NCI-H748 (cell line): ENCODE results near the gene LHFPL2.
A peak's percentile ranks its signal among the peaks of the same experiment; 100 is the strongest.
"Not testable (repeated sequence)": the region's sequence is repeated elsewhere in the genome, so short reads cannot be mapped to it uniquely, and the experiment has no call there.

Experiments
- DNase-seq: peaks from one replicate; lab custom pipeline; 2025; ENCODE audit not compliant: unreplicated experiment; lab: John Stamatoyannopoulos, UW

LHFPL2 gene

DNA sequence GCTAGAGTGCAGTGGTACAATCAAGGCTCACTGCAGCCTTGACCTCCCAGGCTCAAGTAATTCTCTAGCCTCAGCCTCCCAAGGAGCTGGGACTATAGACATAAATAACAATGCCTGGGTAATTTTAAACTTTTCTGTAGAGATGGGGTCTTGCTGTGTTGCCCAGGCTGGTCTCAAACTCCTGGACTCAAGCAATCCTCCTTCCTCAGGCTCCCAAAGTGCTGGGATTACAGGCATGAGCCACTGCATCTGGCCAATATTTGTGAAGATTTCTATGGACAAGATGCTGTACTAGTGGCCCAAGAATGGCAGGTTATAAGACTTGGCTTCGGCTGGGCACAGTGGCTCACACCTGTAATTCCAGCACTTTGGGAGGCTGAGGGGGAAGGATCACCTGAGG lies 18.4 kb upstream of the LHFPL2 start:
- not testable (repeated sequence) for DNase-seq

DNA sequence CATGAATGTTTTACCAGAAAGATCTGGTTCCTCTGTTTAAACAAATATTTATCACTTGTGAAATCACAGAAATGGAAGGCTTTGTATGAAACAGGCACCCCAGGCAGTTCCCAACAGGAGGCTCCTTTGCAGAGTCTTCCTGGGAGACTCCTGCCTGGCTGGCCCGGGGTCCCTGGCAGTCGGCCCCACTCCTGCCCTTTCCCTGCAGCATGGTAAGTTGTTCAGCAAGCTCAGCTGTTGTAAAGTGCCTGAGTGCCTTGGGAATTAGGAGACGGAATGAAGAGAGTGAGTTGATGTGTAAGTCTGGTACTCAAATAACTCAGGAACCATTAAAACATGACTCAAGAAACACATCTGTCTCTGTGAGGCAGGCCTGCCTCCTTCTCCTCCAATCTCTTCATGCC lies 17.5 kb upstream of the LHFPL2 start:
- no peak for DNase-seq

- DNase-seq, result no peak
Observed at GRCh38 chr5:78665534-78665933, 17.0 kb upstream of the LHFPL2 start.

DNA sequence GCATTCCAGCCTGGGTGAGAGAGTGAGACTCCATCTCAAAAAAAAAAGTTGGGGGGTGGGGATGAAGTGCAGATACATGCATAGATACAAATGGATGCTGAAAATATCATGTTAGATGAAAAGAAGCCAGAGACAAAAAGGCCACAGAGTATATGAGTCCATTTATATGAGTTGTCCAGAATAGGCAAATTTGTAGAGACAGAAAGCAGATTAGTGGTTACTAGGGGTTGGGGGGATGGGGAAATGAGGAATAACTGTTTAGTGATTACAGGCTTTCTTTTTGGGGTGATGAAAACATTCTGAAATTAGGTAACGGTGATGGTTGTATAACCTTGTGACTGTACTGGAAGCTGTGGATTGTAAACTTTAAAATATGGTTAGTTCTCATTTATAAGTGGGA lies 13.8 kb upstream of the LHFPL2 start:
- no peak for DNase-seq

DNA sequence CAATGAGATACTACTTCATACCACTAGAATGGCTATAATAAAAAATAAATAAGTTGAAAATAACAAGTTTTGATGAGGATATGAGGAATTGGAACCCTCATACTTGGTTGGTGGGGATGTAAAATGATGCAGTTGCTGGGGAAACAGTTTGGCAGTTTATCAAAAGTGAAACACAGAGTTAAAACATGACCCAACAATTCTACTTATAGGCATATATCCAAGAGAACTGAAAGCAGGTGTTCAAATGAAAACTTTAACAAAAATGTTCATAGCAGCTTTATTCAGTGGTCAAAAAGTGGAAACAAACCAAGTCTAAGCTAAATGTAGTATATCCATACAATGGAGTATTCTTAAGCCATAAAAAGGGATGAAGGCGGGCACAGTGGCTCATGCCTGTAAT lies 13.1 kb upstream of the LHFPL2 start:
- no peak for DNase-seq

DNA sequence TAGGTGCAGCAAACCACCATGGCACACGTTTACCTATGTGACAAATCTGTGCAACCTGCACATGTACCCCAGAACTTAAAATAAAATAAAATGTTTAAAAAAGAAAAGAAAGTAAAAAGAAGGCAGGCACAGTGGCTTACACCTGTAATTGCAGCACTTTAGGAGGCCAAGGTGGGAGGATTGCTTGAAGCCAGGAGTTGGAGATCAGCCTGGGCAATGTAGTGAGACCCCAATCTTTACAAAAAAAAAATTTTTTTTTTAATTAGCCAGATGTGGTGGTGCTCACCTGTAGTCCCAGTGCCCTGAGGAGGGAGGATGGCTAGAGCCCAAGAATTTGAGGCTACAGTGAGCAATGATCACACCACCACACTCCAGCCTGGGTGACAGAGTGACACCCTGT lies 12.5 kb upstream of the LHFPL2 start:
- DNase-seq, result no peak

DNA sequence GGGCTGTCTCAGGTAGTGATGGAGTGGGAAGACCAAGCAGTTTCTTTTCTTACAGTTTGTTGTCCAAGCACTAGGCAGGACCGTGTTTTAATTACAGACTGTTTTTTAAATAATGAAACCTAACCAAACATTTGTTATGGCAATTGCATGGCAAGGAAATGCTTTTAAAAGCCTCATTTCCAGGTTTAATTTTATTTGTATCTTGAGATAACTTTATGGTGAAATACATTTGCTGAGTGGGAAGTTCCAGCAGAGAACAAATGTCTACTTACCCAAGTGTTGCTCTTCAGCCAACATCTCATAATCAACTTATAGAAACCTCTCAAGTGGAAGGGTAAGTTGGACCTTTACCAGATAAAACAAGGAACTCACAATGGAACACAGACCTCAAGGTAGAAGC lies 11.8 kb upstream of the LHFPL2 start:
- DNase-seq, result no peak

DNA sequence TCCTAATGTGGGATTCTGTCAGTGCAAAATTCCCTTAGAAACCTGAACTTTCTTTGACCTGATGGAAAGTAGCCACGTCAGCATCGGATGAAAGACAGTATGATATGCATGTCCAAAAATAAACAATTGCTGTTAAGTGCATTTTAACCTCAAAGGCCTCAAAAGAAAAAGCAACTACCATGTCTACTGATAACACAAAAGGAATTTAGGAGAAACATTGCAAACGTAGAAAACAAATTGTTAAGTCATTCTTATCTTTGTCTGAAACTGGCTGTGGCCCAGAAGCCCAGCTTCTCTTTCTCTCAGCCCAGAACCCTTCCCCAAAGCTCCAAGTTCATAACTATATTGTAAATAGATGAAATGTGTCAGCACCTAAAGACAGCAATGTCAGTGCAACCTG lies 11.1 kb upstream of the LHFPL2 start:
- no peak for DNase-seq

GRCh38 chr5:78659114-78659513 lies 10.5 kb upstream of the LHFPL2 start:
- no peak for DNase-seq

DNA sequence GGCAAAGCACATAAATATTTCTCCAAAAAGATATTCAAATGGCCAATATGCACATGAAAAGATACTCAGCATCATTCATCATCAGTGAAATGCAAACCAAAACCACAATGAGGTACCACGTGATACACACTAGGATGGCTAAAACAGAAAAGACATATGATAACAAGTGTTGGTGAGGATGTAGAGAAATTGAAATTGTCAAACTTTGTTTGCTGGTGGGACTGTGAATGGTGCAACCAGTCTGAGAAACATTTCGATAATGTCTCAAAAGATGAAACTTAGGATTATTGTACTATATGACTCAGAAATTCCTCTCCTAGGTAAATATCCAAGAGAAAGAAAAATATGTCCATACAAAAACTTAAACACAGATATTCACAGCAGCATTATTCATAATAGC lies 8.6 kb upstream of the LHFPL2 start:
- DNase-seq, result no peak

DNA sequence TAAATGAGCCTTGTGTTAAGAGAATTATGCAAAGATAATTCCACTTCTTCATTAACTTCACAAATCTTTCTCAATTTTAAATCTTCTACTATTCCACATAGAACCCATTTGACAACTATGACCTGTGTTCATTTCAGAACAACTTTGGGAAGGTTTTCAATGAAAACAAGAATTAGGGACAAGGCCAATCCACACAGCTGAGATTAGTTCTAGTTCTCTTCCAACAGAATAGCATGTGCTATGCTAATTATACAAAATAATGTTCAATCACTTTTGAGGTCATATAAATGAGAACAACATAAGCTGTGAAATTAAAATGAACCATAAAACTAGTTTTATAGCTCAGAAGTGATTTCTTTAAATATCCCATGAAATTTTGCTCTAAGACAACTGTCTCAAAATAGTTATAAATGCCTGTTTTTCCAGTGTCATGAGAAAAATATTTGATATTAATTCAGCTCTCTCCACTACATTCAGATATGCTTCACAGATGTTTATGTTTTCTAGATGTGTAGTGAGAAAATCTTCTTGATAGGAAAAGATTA lies 7.2 kb upstream of the LHFPL2 start:
- no peak for DNase-seq

- no peak for DNase-seq
Observed at GRCh38 chr5:78654386-78654785, 5.8 kb upstream of the LHFPL2 start.

GRCh38 chr5:78653681-78654366 lies 5.3 kb upstream of the LHFPL2 start:
- no peak for DNase-seq

GRCh38 chr5:78653031-78653430 lies 4.5 kb upstream of the LHFPL2 start:
- DNase-seq, result no peak

GRCh38 chr5:78651468-78651867 lies 2.9 kb upstream of the LHFPL2 start:
- no peak for DNase-seq

- DNase-seq, result no peak
Observed at GRCh38 chr5:78650531-78650930, 2.0 kb upstream of the LHFPL2 start.

DNA sequence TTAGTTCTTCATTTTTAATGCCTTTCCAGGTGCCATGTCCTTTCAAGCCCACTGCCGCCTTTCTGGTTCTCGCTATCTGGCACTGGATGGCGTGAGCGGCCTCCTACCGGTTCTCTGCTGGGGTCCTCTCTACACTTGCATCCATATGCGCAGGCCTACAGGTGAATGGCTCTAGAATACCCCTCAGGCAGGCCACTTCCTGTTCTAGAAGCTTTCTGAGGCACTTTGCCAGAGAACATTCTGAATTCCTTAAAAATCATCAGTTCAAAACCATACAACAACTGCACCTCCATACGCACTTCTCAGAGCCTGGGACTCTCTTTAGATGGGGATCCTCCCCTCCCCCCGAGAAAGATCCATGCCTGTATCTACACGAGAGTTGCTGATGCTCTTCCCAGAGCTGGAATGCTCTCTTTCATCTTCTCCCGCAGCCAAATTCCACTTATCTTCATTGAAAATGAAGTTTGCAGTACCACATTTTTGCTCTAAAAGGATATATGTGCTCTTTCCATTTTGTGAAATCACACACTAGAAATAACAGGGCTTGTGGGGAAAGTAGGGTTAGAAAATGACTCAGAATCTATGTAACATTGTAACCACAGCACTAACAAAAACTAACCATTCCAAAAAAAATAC lies 1.4 kb upstream of the LHFPL2 start:
- no peak for DNase-seq

- DNase-seq, result peak; percentile 42
Observed at GRCh38 chr5:78649211-78649695, 681 bp upstream of the LHFPL2 start.

DNA sequence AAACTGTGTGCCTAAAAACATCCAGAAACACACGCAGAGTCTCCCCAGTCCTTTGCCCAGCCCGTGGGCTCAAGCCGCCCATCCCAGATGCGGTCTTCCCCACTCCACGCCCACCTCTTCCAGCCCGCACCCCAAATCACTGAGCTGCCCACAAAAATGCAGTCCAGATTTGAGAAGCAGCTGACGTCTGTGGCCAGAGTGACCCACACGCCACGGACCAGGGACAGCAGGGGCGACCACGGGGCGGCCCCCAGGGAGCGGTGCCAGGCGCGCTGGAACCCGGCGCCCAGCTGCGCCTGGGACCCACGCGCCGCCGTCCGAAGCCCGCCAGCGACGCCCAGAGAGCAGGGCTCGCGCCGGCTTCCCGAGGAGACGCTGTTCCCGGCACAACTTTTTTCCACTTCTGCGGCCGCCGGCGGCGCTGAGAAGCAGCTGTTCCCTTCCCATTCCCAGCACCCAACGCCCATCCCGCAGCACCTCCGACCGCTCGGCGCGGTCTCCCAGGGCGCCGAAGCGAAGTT lies 674 bp downstream of the LHFPL2 start:
- DNase-seq, result peak; percentile 73

DNA sequence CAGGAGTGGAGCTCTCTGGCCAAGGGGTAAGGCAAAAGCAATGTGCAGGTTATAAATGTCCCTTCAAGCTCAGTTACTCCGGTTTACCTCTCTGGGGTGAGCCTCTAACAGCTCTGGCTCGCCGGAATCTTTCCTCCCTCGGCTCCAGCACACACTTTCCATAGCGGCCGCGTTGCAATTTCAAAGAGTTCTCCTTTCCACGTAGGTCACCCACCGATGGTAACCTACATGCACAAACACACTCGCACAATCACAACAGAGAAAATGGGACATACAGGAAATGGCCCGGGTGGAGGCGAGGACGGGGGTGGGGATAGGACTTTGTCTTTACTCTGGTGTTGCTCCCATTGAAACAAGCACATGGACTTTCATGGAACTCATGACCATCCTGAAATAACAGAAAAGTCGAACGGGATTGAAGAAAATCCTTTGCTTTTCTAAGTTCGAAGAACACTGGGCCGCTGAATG lies 1.2 kb downstream of the LHFPL2 start:
- DNase-seq, result peak; percentile 55

DNA sequence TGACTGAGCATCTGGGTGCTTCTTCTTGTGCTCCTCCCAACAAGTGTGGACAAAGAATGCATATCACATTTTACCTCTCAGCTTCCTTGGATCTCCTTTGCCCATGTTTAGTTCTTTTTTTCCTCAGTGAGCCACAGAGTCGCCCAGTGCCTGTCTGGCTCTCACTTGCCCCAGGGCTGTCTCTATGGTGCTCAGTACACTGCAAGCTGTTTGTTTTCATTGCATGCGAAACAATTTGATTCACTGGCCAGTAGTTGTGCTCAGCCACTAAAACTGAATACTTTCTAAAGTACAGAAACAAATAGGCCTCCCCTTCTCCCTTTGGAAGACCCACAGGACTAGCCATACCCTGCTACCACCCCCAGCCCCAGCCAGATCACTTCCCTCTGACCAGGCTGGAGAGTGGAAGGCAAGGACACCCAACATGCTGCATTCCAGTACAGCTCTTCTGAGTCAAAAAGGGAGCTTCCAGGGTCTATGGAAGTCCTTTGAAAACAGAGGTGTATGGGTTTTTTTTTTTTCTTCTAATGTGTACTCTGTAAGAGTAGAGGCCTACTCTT lies 3.8 kb downstream of the LHFPL2 start:
- no peak for DNase-seq

GRCh38 chr5:78644129-78644528 lies 4.4 kb downstream of the LHFPL2 start:
- DNase-seq, result no peak
